Inflammatory macrophage treated with lipopolysaccharide for 1 hour (primary cell): ENCODE data around the gene FOXP1.

Source experiments
- DNase-seq, 2 donors: peaks; one replicate each; pipeline ENCODE4 v3.0.0-alpha.2; 2020 to 2022

FOXP1 gene

GRCh38 chr3:71294919-71295318 lies 288.6 kb downstream of the FOXP1 start:
- DNase-seq = no peak

GRCh38 chr3:71290301-71290700 lies 293.2 kb downstream of the FOXP1 start:
- DNase-seq = no peak

DNA sequence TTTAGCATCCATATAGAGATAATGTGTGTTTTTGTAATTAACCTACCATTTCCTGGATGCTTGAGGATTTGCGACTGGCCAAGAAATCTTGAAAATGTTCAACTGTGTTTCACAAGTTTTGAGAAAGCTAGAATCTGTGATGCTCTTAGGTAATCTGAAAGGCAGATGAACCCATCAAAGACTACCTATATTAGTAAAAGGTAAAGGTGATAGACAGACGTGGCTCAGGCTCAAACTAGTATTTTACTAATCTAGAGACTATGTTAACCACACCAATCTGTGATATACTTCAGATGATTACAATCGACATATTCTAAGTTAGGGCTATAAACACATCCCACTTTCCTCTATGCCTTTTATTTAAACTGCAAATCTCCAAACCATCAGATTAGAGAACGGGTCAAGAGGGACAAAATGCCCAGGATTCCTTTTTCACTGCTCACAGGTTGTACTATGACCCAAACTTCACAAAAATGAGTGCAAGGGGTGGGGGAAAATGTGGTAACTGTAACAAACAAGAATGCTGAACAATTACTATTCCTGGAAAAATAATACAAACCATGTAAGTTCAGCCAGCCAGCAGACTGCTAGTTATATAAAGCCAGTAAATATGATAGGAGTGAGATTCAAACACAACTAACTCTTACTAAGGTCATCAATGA lies 295.1 kb downstream of the FOXP1 start:
- DNase-seq = no peak

DNA sequence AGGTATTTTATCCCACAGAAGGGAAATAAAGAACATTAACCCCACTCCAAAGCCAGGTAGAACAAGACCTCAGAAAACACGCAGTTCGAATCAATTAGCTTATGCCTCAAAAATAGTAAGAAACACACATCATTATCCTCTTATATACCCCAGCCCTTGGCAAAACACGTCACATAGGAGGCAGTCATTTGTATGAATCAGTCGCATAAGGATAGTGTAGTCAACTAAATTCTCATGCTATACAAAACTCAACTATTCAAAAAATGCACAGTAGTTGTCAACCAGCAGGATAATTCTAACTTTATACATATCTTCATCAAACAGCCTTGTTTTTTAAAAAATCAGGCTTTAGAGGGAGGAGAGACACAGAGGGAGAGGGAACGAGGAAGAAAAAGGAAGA lies 298.4 kb downstream of the FOXP1 start:
- DNase-seq = no peak

GRCh38 chr3:71282976-71283375 lies 300.6 kb downstream of the FOXP1 start:
- DNase-seq = no peak

DNA sequence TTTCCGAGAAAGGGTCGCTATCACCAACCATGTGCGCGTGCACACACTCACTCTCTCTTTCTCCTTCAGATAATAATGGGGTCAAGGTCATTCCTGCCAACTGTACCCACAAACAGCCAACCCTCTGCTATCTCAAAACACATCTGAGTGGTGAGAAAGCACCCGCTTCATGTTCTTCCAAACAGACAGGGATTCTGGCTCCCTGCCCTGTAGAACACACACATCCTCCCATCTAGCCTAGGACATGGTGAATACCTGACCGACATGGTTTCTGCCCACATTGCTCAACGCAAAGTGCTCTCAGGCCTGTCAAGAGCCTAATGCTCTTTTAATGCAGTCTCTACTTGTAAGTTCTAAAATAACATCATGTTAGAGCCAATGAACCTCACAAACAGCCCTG lies 302.2 kb downstream of the FOXP1 start:
- no peak for DNase-seq

DNA sequence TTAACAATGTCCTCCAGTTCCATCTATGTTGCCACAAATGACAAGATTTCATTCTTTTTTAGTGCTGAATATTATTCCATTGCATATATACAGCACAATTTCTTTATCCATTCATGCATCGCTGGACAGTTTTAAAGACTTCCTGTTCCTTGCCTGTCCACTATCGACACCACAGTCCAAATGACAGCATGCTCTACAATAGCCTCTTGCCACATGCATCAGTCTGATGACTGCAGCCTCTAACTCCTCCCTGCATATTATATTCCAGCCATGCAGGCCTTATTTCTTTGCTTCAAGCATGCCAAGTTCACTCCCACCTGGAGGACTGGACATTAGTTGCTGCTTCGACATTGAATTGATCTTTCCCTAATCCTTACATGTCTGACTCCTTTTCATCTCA lies 306.2 kb downstream of the FOXP1 start:
- peak in 1 of 2 donors; percentile 8 for DNase-seq

GRCh38 chr3:71276531-71276930 lies 307.0 kb downstream of the FOXP1 start:
- no peak for DNase-seq

GRCh38 chr3:71273453-71273852 lies 310.1 kb downstream of the FOXP1 start:
- DNase-seq = no peak

GRCh38 chr3:71271596-71271995 lies 311.9 kb downstream of the FOXP1 start:
- DNase-seq = no peak

GRCh38 chr3:71269906-71270305 lies 313.6 kb downstream of the FOXP1 start:
- DNase-seq = peak in 1 of 2 donors; percentile 1

DNA sequence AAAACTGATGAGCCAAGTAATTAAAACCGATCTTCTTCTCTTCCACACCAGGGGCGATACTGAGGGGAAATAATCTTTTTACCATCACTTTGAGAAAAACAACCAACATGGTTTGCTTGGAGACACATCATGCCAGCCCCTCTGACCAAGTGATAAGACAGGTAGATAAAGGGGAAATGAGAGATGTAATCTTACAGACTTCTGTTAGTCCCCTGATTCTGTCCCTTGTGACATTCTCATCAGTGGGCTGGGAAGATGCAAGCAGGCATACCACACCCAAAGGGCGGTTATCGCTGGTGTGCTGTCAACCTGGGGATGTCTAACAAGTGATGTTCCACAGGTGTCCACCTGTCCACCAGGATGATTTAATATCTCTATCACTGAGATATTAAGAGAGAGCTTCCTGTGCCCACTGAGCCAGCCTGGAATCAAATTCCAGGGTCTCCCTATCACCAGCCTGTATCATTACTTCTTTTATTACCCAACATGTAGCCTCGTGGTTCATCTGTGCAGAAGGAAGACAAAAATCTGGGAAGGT lies 315.0 kb downstream of the FOXP1 start:
- DNase-seq = no peak

GRCh38 chr3:71266875-71267274 lies 316.7 kb downstream of the FOXP1 start:
- no peak for DNase-seq

DNA sequence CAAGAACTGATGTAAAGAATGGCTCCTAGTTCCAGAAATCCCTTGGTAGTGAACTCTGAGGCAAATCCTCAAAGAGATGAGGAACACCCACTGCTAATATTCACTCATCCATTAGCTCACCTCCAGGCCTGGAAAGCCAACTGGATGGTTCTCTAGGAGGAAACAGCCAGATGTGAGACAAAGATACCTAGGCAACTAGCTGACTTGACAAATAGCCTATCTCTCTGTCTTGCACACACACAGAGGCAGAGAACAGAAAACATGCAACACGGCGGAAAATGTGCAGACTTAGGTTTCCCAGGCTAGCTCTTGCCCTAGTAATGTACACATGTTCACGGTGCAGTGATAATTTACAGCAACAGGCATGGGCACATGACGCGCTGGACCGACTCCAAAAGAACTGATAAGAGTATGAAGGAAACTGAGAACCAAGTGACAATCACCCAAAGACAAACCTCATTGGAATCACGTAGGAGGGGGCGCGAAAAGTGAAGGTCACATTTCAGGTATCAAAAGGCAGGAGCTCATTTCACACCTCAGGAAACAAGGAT lies 318.1 kb downstream of the FOXP1 start:
- no peak for DNase-seq

DNA sequence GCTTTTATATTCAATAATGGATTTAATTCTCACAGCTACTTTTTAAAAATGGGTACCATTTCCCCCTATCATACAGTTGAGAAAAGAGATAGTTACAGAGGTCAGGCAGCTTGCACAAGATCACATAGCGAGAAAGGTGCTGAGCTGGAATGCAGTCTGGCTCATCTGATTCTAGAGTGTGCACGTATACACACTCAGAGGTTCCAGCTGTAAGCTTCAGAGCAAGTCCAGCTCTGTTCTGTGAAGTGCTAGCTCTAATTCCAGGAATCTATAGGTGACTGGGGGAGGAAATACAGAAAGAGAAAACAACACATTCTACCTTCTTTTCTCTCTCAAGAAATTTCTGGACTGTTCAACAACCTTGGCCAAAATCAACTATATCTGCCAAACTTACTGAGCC lies 318.7 kb downstream of the FOXP1 start:
- DNase-seq = no peak

GRCh38 chr3:71262364-71263265 lies 320.9 kb downstream of the FOXP1 start:
- DNase-seq = no peak

GRCh38 chr3:71260782-71261181 lies 322.7 kb downstream of the FOXP1 start:
- no peak for DNase-seq

DNA sequence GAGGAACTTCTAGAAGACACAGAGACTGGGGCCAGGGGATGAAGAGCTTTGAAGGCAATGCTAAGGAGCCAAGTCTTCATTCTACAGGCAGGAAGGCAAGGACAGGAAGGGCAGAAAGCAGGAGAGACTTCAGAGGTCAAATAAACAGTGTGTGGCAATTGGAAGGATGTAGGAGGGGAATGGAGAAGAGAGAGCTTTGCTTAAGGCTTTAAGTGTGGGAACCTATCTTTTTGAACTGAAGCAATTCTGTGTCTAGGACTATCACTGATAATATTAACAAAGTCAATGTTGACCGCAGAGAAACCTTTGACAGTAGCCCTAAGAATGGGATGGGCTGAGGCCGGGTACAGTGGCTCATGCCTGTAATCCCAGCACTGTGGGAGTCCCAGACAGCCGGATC lies 325.0 kb downstream of the FOXP1 start:
- DNase-seq = no peak

GRCh38 chr3:71258116-71258515 lies 325.4 kb downstream of the FOXP1 start:
- no peak for DNase-seq

- no peak for DNase-seq
Observed at GRCh38 chr3:71255498-71255897, 328.0 kb downstream of the FOXP1 start.

DNA sequence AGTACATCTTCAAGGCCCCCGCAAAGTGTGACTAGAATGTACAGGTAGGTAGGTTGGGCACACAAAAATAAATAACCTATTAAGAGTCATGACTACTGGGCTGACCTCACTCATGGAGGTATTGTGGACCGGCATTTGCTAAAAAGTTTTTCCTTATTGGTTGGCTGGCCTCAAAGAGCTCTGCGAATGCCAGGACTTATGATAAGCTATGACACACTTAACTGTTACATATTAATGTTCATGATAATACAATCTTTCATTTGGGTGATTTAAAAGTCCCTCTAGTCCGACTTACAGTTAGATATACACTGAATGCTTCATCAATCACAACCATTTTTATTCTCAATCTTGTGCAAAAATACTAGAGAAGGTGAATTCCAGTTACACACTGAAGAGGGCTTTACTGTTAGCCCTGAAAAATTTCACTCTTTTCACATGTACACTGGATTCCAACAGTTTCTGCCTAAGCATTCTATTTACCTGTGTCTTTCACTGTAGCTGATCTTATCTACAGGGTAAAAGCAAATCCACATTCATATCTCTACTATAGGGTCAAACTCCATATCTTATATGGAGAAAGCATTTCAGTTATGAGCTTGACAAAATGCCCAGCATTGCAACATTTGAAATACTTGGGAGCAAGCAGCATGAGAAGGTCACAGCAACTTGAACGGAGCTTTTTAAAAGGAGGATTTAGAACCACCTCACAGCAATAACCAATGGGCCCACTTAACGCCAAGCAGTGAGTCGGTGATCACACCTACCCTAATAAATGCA lies 329.1 kb downstream of the FOXP1 start:
- no peak for DNase-seq

- no peak for DNase-seq
Observed at GRCh38 chr3:71253169-71253568, 330.4 kb downstream of the FOXP1 start.

DNA sequence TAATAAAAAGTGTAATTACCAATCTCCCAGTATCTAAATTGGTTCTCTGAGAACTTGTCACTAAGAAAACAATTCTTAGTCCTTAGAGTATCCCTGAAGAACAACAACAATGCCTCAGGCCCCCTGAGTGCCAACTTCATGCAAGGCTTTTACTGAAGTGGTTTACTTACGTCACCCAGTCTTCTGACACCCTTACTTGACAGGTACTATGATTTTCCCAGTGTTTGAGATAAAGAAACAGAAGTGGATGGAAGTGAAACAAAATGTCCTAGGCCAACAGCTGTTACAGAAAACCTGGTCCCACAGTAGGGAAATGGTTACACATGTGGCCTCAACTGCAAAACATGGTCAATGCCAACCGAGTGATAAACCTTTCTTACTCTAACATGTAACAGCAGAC lies 331.1 kb downstream of the FOXP1 start:
- no peak for DNase-seq
